GM06990 (cell line): Measurements from ENCODE around the gene MALAT1.

Source experiments
- DNase-seq: peaks from one replicate; pipeline ENCODE4 v3.0.0-alpha.2; 2011; ENCODE audit not compliant: insufficient read length; ENCODE audit errors: extremely low read depth
- H3K27me3 ChIP-seq: replicated peaks from 2 replicates; pipeline ENCODE4 v1.6.0; 2011; ENCODE audit warnings: low read length; ENCODE audit not compliant: control insufficient read depth, insufficient read depth
- H3K36me3 ChIP-seq: 2 replicates; pipeline ENCODE4 v1.5.1; 2011; ENCODE audit warnings: low read length; ENCODE audit not compliant: control insufficient read depth, insufficient read depth
- H3K4me3 ChIP-seq: replicated peaks from 2 replicates; pipeline ENCODE4 v1.5.1; 2011; ENCODE audit warnings: low read depth, mild to moderate bottlenecking, control low read depth, low read length
- TF ChIP-seq, protein P1 (sequence below): IDR thresholded peaks from 2 replicates; pipeline ENCODE4 v1.5.1; 2011; ENCODE audit warnings: low read length, control low read depth, mild to moderate bottlenecking, inconsistent platforms; ENCODE audit not compliant: insufficient read depth, poor library complexity, severe bottlenecking

Gene MALAT1

DNA sequence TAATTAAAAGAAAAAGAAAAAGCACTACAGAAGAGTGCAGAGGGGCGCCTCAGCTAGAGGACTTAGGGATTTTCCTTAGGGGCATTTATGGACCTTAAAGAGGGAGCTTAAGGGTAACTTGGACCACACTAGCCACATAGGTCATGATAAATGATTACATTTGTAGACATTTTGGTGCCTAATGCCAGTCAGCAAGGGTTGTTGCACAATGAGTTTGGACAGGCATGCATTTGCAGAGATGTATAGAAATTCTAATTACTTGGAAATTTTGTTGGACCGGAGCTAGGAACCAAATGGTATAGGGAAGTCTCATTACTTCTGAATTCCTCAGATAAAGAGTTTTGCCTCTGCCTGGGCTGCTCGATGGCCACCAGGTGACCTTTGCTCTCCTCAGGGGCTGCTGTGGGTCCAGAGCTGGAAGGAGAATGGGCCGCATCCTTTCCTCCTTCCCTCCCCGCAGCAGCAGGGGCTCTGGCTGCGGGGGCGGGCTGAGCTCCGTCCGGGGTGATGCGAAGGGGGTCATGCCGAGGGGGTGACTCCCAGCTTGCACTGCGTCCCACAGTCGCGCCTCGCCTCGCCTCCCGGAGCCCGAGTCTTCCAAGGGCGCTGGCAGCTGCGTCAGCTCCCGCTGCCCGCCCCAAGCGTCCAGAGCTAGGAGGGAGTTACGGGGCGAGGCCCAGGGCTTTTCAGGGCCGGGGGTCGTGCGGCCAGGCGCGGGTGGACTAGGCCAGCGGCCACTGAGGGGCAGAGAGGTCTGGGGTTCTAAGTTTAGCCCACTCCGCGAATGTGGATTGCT lies 20.3 kb upstream of the MALAT1 start:
- Histone ChIP-seq H3K4me3 (no peak overlapping the region), H3K36me3 (no peaks in the 10 kb centered on the region), H3K27me3 (no peaks in the 10 kb centered on the region)
- TF ChIP-seq, protein P1, sequence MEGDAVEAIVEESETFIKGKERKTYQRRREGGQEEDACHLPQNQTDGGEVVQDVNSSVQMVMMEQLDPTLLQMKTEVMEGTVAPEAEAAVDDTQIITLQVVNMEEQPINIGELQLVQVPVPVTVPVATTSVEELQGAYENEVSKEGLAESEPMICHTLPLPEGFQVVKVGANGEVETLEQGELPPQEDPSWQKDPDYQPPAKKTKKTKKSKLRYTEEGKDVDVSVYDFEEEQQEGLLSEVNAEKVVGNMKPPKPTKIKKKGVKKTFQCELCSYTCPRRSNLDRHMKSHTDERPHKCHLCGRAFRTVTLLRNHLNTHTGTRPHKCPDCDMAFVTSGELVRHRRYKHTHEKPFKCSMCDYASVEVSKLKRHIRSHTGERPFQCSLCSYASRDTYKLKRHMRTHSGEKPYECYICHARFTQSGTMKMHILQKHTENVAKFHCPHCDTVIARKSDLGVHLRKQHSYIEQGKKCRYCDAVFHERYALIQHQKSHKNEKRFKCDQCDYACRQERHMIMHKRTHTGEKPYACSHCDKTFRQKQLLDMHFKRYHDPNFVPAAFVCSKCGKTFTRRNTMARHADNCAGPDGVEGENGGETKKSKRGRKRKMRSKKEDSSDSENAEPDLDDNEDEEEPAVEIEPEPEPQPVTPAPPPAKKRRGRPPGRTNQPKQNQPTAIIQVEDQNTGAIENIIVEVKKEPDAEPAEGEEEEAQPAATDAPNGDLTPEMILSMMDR, result no peak
- no peak for DNase-seq

DNA sequence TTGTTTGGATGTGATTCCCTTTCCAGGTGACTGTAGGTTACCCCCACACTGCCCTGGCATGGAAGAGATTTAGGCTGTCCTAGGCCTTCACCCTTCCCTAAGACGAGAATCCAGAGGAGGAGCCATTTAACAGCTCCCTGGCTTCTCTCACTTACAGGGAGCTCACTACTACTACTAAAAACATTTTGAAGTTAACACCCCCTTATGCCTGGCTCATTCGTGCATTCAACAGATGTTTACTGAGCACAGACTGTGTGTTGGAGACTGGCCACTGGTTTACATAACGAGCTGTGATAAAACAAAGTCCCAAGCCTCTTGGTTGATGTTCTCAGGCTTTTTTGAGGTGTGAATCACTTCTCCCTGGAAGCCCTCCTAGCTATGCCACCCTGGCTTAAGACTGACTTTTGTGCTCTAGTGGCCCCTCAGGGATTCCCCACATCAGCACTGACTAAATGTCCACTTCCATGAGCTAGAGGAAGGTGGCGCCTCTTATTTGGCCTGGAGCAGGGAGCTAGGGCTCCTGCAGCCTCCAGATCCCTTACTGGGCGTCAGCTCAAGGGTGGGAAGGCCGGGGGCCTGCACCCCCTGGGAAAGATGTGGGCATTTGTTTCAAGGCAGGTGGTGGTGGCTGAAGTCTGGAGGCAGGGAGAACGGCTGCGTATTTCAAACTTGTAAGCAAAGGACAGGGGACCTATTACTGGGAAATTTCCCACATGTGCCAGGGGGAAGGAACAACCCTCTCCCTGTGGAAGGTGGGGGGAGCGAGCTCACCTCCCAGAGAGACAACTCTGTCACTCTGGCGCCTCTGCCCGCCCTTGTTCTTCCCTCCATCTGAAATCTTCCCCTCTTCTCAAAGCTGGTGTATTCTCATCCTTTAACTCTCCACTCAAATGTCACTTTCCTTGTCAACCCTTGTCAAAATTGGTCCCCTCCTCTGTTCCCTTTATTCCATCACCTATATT lies 19.4 kb upstream of the MALAT1 start:
- DNase-seq, result no peak
- no peaks in the 10 kb centered on the region for H3K36me3 ChIP-seq
- H3K27me3 ChIP-seq, result no peaks in the 10 kb centered on the region
- no peak overlapping the region for H3K4me3 ChIP-seq
- TF ChIP-seq, protein P1, result peak; percentile 13

DNA sequence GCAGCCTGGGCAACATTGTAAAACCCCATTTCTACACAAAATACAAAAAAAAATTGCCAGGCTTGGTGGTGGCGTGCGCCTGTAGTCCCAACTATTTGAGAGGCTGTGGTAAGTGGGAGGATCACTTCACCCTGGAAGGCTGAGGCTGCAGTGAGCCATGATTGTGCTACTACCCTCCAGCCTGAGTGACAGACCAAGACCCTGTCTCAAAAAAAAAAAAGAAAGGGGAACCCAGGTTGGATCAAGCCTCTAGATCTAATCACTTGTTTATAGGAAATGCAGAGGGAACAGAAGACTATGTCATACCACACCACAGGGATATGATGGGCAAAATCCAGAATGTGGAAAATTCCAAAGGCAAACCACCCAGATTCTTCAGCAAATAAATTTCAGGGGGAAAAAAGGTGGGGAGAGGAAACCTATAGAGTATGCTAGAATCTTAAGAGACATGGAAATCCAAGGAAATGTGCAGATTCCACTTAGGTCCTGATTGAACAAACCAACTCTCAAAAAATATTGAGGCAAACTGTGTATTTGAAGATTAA lies 16.5 kb upstream of the MALAT1 start:
- TF ChIP-seq, protein P1, result no peak
- DNase-seq, result no peak
- Histone ChIP-seq H3K27me3 (no peaks in the 10 kb centered on the region), H3K4me3 (no peak overlapping the region), H3K36me3 (no peaks in the 10 kb centered on the region)

DNA sequence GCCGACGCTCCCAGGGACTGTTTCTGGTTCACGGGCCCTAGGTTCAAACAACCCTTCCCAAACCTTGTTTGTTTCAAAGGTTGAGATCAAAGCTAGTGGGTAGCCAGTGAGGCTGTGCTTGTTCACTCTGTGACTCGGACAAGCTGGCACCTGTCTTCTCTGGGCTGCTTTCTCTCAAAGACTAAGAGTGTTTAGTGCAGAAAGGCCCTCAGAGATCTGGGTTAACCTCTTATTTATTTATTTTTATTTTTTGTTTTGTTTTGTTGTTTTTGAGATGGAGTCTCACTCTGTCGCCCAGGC lies 13.0 kb upstream of the MALAT1 start:
- Histone ChIP-seq H3K27me3 (no peaks in the 10 kb centered on the region), H3K36me3 (no peaks in the 10 kb centered on the region), H3K4me3 (no peak overlapping the region)
- no peak for DNase-seq
- TF ChIP-seq, protein P1, result no peak

DNA sequence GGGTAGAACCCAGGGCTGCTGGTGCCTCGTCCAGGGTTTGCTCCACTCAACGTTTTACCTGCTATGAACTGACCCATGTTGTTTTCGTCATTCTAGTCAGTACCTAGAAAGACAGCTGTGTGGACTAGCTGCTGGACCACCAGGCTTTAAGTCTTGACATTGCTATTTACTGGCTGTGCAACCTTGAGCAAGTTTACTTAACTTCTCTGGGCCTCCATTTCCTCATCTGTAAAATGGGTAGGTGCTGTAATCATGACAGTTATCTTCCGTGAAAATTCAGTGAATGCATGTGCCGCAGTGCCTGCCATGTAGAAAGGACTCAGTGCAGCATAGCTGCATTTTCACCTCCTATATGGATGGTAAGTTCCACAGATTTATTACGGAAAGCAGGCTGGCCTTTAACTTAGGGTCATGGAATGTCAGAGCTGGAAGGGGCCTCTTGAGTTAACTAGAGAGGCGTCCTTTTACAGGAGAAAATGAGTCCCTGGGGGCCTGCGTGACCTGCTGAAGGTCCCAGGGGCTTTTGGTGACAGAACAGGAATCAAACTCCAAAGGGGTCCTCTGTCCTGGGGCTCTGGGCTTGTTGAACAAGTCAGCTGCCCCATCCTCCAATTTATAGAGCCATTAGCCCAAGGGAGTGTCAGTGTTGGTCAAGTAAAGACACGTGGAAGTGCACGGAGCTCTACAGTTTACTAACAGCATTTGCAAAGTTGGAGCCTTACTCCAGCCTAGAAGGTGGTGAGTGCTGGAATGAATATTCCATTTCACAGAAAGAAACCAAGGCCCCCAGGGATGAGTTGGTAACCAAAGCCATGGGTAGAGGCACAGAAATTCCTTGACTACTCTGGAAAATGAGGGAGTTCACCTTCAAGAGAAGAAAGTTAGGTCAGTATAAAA lies 12.0 kb upstream of the MALAT1 start:
- H3K4me3 ChIP-seq, result no peak overlapping the region
- DNase-seq, result no peak
- no peaks in the 10 kb centered on the region for H3K36me3 ChIP-seq
- H3K27me3 ChIP-seq, result no peaks in the 10 kb centered on the region
- TF ChIP-seq, protein P1, result no peak
